GM12878 (cell line): ENCODE data around the gene INTS7. TPM values are rescaled to one million over a fixed set of nuclear protein-coding genes. Genes with fewer than 3 reads are reported as not detected.
"Not testable (repeated sequence)": the region's sequence is repeated elsewhere in the genome, so short reads cannot be mapped to it uniquely, and the experiment has no call there.

Experiments
- ATAC-seq: fragments of 200-7000 bp; cut with Tn5 transposase; 3 replicates; pipeline ENCODE4 v1.9.1; 2020; ENCODE audit warnings: mild to moderate bottlenecking, moderate library complexity
- BruUV-seq: library from RNA; stranded (reverse); fragments of 400-500 nt; replicated peaks from 2 replicates; lab custom pipeline; 2021; lab: Mats Ljungman, UMichigan
- CTCF ChIA-PET: fragments of 300-600 bp; sonication (Branson Sonifier 250); formaldehyde crosslinking; extraction: SDS; loops from one replicate; lab custom pipeline; 2021; ENCODE audit warnings: inconsistent platforms; lab: Yijun Ruan, JAX
- POLR2A ChIA-PET: fragments of 350-600 bp; formaldehyde crosslinking; extraction: SDS; loops from one replicate; lab custom pipeline; 2021; ENCODE audit warnings: inconsistent platforms; lab: Charles Lee
- RAD21 ChIA-PET: fragments of 300-600 bp; sonication (Branson Sonifier 250); formaldehyde crosslinking; loops from one replicate; lab custom pipeline; 2023; ENCODE audit warnings: antibody characterized with exemption; ENCODE audit not compliant: unreplicated experiment; lab: Charles Lee
- SMC1A ChIA-PET: fragments of 300-600 bp; sonication (Branson Sonifier 250); formaldehyde crosslinking; loops from one replicate; lab custom pipeline; 2023; ENCODE audit not compliant: unreplicated experiment, uncharacterized antibody; lab: Charles Lee
- DNase-seq: peaks from one replicate; pipeline ENCODE4 v3.0.0-alpha.2; 2011; ENCODE audit warnings: low read depth, low spot score
- FAIRE-seq: peaks from 3 replicates; lab custom pipeline; 2011; peaks lifted over from hg19 to GRCh38; lab: Jason Lieb, UNC
- H2AFZ ChIP-seq: 2 replicates; pipeline ENCODE4 v1.6.0; 2011; ENCODE audit warnings: low read depth, low read length, control low read depth; ENCODE audit not compliant: control insufficient read depth
- H3K27ac ChIP-seq: 2 replicates; pipeline ENCODE4 v1.5.1; 2011; ENCODE audit warnings: control low read depth; ENCODE audit not compliant: control insufficient read depth, insufficient read depth
- H3K27me3 ChIP-seq, 2 experiments: replicated peaks in 1 of 2; 2 replicates each; pipeline versions ENCODE4 v1.6.0 to v1.6.1; 2011; ENCODE audit warnings: low read length in 1 of 2; ENCODE audit not compliant: control insufficient read depth in 2 of 2, insufficient read depth in 2 of 2
- H3K36me3 ChIP-seq, 2 experiments: 2 replicates each; pipeline ENCODE4 v1.5.1; 2011; ENCODE audit warnings: low read length in 1 of 2; ENCODE audit not compliant: control insufficient read depth in 2 of 2, insufficient read depth in 2 of 2
- H3K4me1 ChIP-seq: 2 replicates; pipeline ENCODE4 v1.6.1; 2011; ENCODE audit warnings: mild to moderate bottlenecking, low read length, moderate library complexity, mixed read lengths; ENCODE audit not compliant: control insufficient read depth, insufficient read depth
- H3K4me2 ChIP-seq: 2 replicates; pipeline ENCODE4 v1.6.0; 2011; ENCODE audit warnings: control low read depth; ENCODE audit not compliant: control insufficient read depth, insufficient read depth
- H3K4me3 ChIP-seq: fragments of 200-600 bp; sonication (generic); 2 replicates; pipeline ENCODE4 v1.5.1; 2016
- H3K79me2 ChIP-seq: 2 replicates; pipeline ENCODE4 v1.6.0; 2011; ENCODE audit warnings: low read length; ENCODE audit not compliant: control insufficient read depth, insufficient read depth
- H3K9ac ChIP-seq: 2 replicates; pipeline ENCODE4 v1.8.0; 2011; ENCODE audit warnings: low read length, control low read depth, mixed read lengths; ENCODE audit not compliant: control insufficient read depth, insufficient read depth
- H3K9me3 ChIP-seq: replicated peaks from 3 replicates; pipeline ENCODE4 v1.5.1; 2011; ENCODE audit warnings: mild to moderate bottlenecking, low read length; ENCODE audit not compliant: control insufficient read depth, insufficient read depth
- H4K20me1 ChIP-seq: 2 replicates; pipeline ENCODE4 v1.6.0; 2011; ENCODE audit not compliant: control insufficient read depth, insufficient read depth
- NBN ChIP-seq: fragments of 450-650 bp; IDR thresholded peaks from 2 replicates; pipeline ENCODE4 v1.6.1; 2016
- PKNOX1 ChIP-seq: fragments of 450-650 bp; IDR thresholded peaks from 2 replicates; pipeline ENCODE4 v1.6.1; 2016; ENCODE audit warnings: mild to moderate bottlenecking
- SP1 ChIP-seq: IDR thresholded peaks from one replicate; pipeline ENCODE4 v1.6.1; 2011; ENCODE audit warnings: low read depth, low read length
- WGBS: methylation state at CpG from one replicate; pipeline ENCODE4 v1.1.6; 2016; ENCODE audit warnings: low lambda C conversion rate; ENCODE audit not compliant: insufficient replicate concordance, insufficient coverage; ENCODE audit errors: missing lambda C conversion rate; 5-methylcytosine and 5-hydroxymethylcytosine counted together
- in situ Hi-C: fragments of 300-500 bp; cut with MboI; formaldehyde crosslinking; loops from 9 replicates; pipeline ENCODE4 v1.14.3; 2018; ENCODE audit warnings: mixed read lengths
- intact Hi-C: fragments of 100-400 bp; cut with micrococcal nuclease; formaldehyde crosslinking; loops from one replicate; pipeline ENCODE4 v1.14.2; 2022; ENCODE audit not compliant: unreplicated experiment
- polyA plus RNA-seq, 11 experiments: library from polyadenylated mRNA; depleted of rRNA in 4 of 11; unstranded in 6 of 11; stranded (reverse) in 5 of 11; fragments of >200 nt; fragmentation: Nextera tagmentation in 4 of 11; fragmentation: Illumina TruSeq in 1 of 11; extraction: Ambion mirVana in 4 of 11; extraction: Trizol in 1 of 11; gene quantifications; 1 replicate in 1 of 11; 2 replicates in 10 of 11; pipeline versions ENCODE4 v1.2.1 to v1.2.3, GENCODE V29; 2011 to 2016; ENCODE audit warnings: inconsistent platforms in 2 of 11, missing spikeins in 2 of 11, low read depth in 1 of 11
- total RNA-seq, 4 experiments: library from RNA; depleted of rRNA in 3 of 4; stranded (reverse); fragments of >200 nt in 3 of 4; fragmentation: Illumina TruSeq in 1 of 4; extraction: Trizol in 1 of 4; gene quantifications; 2 replicates each; pipeline versions ENCODE4 v1.2.1 to v1.2.3, GENCODE V29; 2013 to 2021

Gene INTS7
- total and polyA plus RNA-seq, 10 of the 15 experiments (the other 5 are each of a cell fraction or from before 2014, with no cell fraction given), result 17.1 to 49.1 (median 26.8) TPM

- WGBS, result 94% methylated on average over 4 of the region's 5 CpGs
- ChIA-PET SMC1A (interaction anchor here (1.2 to 1.4 kb wide), 2 partner anchors 20 to 220 kb away, joined by 3 to 4 read pairs; no protein-coding TSS in a partner anchor), RAD21 (no interaction called here), POLR2A (no interaction called here)
- no peak overlapping the region for H3K9ac ChIP-seq
- no peak overlapping the region for H3K4me3 ChIP-seq
- FAIRE-seq (no peak), ATAC-seq (no peak), DNase-seq (no peak)
- no TSS peak for BruUV-seq
- H3K36me3 ChIP-seq, result no peaks in the 10 kb centered on the region
- no peaks in the 10 kb centered on the region; the same call in 2 of the 3 replicates for H3K9me3 ChIP-seq
- intact Hi-C loops (no loop called here), in situ Hi-C loops (no loop called here)
- H4K20me1 ChIP-seq, result no peaks in the 10 kb centered on the region
- H3K4me1 ChIP-seq, result no peaks in the 10 kb centered on the region
- no peak overlapping the region for H2AFZ ChIP-seq
- no peak overlapping the region for H3K27ac ChIP-seq
- no peak overlapping the region for H3K4me2 ChIP-seq
- H3K79me2 ChIP-seq, result no peaks in the 10 kb centered on the region
- TF ChIP-seq SP1 (no peak), NBN (0 out of 2 replicates have a peak, but pooled peaks have one; percentile 35)
- TF ChIP-seq, all 136 proteins: peak for 1
- no peaks in the 10 kb centered on the region for H3K27me3 ChIP-seq
- CTCF ChIA-PET, result interaction anchor here (1.2 to 1.4 kb wide), 2 partner anchors 8 to 16 kb away, joined by 3 read pairs; no protein-coding TSS in a partner anchor
Observed at GRCh38 chr1:211918843-211919414, 116.4 kb downstream of the INTS7 start.

GRCh38 chr1:211916458-211916857 lies 118.9 kb downstream of the INTS7 start:
- H3K27me3 ChIP-seq, H2AFZ ChIP-seq, H4K20me1 ChIP-seq, DNase-seq, H3K9me3 ChIP-seq, in situ Hi-C loops, POLR2A ChIA-PET, CTCF ChIA-PET, FAIRE-seq, BruUV-seq, H3K36me3 ChIP-seq, intact Hi-C loops, H3K4me3 ChIP-seq, H3K4me2 ChIP-seq, H3K9ac ChIP-seq, H3K27ac ChIP-seq, H3K79me2 ChIP-seq, ATAC-seq, H3K4me1 ChIP-seq: not testable (repeated sequence)
- TF ChIP-seq PKNOX1, result peak; percentile 27; the same call in 1 of the 2 replicates
- SMC1A ChIA-PET, result interaction anchor here (1.6 to 1.8 kb wide), 2 partner anchors 13 to 18 kb away, joined by 4 to 5 read pairs; no protein-coding TSS in a partner anchor
- whole genome bisulfite sequencing, result 49% methylated on average over 3 of the region's 3 CpGs
- RAD21 ChIA-PET, result interaction anchor here (1.2 kb wide), 1 partner anchor 22 kb away, joined by 3 read pairs; no protein-coding TSS in a partner anchor
